Activated CD8-positive, alpha-beta T cell treated with anti-CD3 and anti-CD28 coated beads for 36 hours (primary cell): ENCODE measurements around the gene C20orf144. TPM values are rescaled to one million over a fixed set of nuclear protein-coding genes. Genes with fewer than 3 reads are reported as not detected.

Source experiments
- ATAC-seq: fragments of 200-7000 bp; cut with Tn5 transposase; one replicate; pipeline ENCODE4 v1.10.0; 2021; ENCODE audit warnings: mild to moderate bottlenecking, moderate library complexity
- CTCF ChIA-PET: fragments of 350-600 bp; sonication (Branson Sonifier 250); formaldehyde crosslinking; loops from one replicate; lab custom pipeline; 2021; ENCODE audit warnings: antibody characterized with exemption; lab: Charles Lee
- POLR2A ChIA-PET: fragments of 350-600 bp; sonication (Branson Sonifier 250); formaldehyde crosslinking; loops from one replicate; lab custom pipeline; 2021; ENCODE audit warnings: antibody characterized with exemption; lab: Charles Lee
- DNase-seq: peaks from one replicate; pipeline ENCODE4 v3.0.0-alpha.2; 2020
- H3K27ac Mint-ChIP-seq: one replicate; pipeline ENCODE4 v1.8.0; 2021; ENCODE audit warnings: mild to moderate bottlenecking, mixed read lengths
- H3K27me3 Mint-ChIP-seq: one replicate; pipeline ENCODE4 v1.8.0; 2021; ENCODE audit warnings: mixed read lengths
- H3K36me3 Mint-ChIP-seq: one replicate; pipeline ENCODE4 v1.8.0; 2021; ENCODE audit warnings: low read depth, mixed read lengths
- H3K4me1 Mint-ChIP-seq: one replicate; pipeline ENCODE4 v1.8.0; 2021; ENCODE audit warnings: low read depth, mixed read lengths
- H3K4me3 Mint-ChIP-seq: one replicate; pipeline ENCODE4 v1.8.0; 2021; ENCODE audit warnings: mild to moderate bottlenecking, moderate library complexity, mixed read lengths
- H3K9me3 Mint-ChIP-seq: one replicate; pipeline ENCODE4 v1.8.0; 2021; ENCODE audit warnings: mixed read lengths
- CTCF ChIP-seq: fragments of 200-600 bp; IDR thresholded peaks from one replicate; pipeline ENCODE4 v1.8.0; 2022; ENCODE audit warnings: antibody characterized with exemption, mild to moderate bottlenecking
- intact Hi-C: fragments of 100-400 bp; cut with micrococcal nuclease; formaldehyde crosslinking; loops from one replicate; pipeline ENCODE4 v1.10.0; 2022
- total RNA-seq, 2 experiments: library from RNA; stranded (reverse); gene quantifications; one replicate each; pipeline ENCODE4 v1.2.3, GENCODE V29; 2021

The C20orf144 gene
- total RNA-seq, 2 experiments from 2014 or later, result 0.29 to 0.36 TPM

GRCh38 chr20:33673114-33673409 is 10.9 kb downstream of the C20orf144 start:
- no peak for TF ChIP-seq CTCF
- ChIA-PET CTCF (interaction anchor here (2.5 kb wide), 1 partner anchor 12 kb away, joined by 6 read pairs; no protein-coding TSS in a partner anchor), POLR2A (interaction anchor here (1.4 to 15.4 kb wide), 3 partner anchors 7 to 230 kb away, joined by 4 to 262 read pairs (median 8); partner anchors contain the start of genes NECAB3 and SNTA1)
- ATAC-seq (no peak), DNase-seq (no peak)
- Mint-ChIP-seq H3K27me3 (no peaks in the 10 kb centered on the region), H3K9me3 (no peaks in the 10 kb centered on the region), H3K27ac (no peak overlapping the region), H3K36me3 (peaks cover 24% of the 10 kb centered on the region), H3K4me3 (peak overlapping the region; percentile 83), H3K4me1 (peaks cover 25% of the 10 kb centered on the region)
- intact Hi-C loops, result no loop called here

GRCh38 chr20:33673410-33674293 is 11.5 kb downstream of the C20orf144 start:
- Mint-ChIP-seq H3K36me3 (peaks cover 24% of the 10 kb centered on the region), H3K27ac (peak overlapping the region; percentile 78), H3K4me1 (peaks cover 26% of the 10 kb centered on the region), H3K9me3 (no peaks in the 10 kb centered on the region), H3K4me3 (peak overlapping the region; percentile 83), H3K27me3 (no peaks in the 10 kb centered on the region)
- intact Hi-C loops, result no loop called here
- peak; percentile 63 for ATAC-seq
- TF ChIP-seq CTCF, result no peak
- POLR2A ChIA-PET, result interaction anchor here (1.0 to 15.4 kb wide), 5 partner anchors 5 to 230 kb away, joined by 3 to 262 read pairs (median 8); partner anchors contain the start of genes ACTL10, C20orf144, NECAB3 and SNTA1
- DNase-seq, result peak; percentile 56
- CTCF ChIA-PET, result no interaction called here

GRCh38 chr20:33674294-33675135 is 12.4 kb downstream of the C20orf144 start, which contains the start of gene NECAB3:
TSS of gene NECAB3 (minus strand) at chr20:33674428. CDS start at chr20:33674352, 76 bp downstream.
- peaks cover 30% of the 10 kb centered on the region for H3K36me3 Mint-ChIP-seq
- H3K27ac Mint-ChIP-seq, result peak within 1 kb of the TSS; percentile 78
- H3K4me1 Mint-ChIP-seq, result peaks cover 31% of the 10 kb centered on the region
- intact Hi-C loops, result no loop called here
- DNase-seq (peak; percentile 68), ATAC-seq (peak; percentile 78)
- TF ChIP-seq CTCF, result no peak
- H3K27me3 Mint-ChIP-seq, result no peaks in the 10 kb centered on the region
- POLR2A ChIA-PET, result interaction anchor here (1.0 to 15.4 kb wide), 3 partner anchors 5 to 15 kb away, joined by 3 to 262 read pairs (median 262); partner anchors contain the start of genes ACTL10, C20orf144 and NECAB3
- CTCF ChIA-PET, result interaction anchor here (0.8 to 1.4 kb wide), 2 partner anchors 7 to 202 kb away, joined by 3 to 4 read pairs; partner anchors contain the start of gene ACTL10
- H3K4me3 Mint-ChIP-seq, result peak within 1 kb of the TSS; percentile 83
- H3K9me3 Mint-ChIP-seq, result no peaks in the 10 kb centered on the region

- peaks cover 37% of the 10 kb centered on the region for H3K36me3 Mint-ChIP-seq
- H3K9me3 Mint-ChIP-seq, result no peaks in the 10 kb centered on the region
- ATAC-seq, result no peak
- TF ChIP-seq CTCF, result no peak
- H3K27ac Mint-ChIP-seq, result peak overlapping the region; percentile 11
- no peak for DNase-seq
- CTCF ChIA-PET, result interaction anchor here (0.8 to 1.4 kb wide), 2 partner anchors 8 to 203 kb away, joined by 3 to 4 read pairs; partner anchors contain the start of gene ACTL10
- no peaks in the 10 kb centered on the region for H3K27me3 Mint-ChIP-seq
- H3K4me3 Mint-ChIP-seq, result peak overlapping the region; percentile 54
- intact Hi-C loops, result no loop called here
- POLR2A ChIA-PET, result interaction anchor here (0.8 to 15.4 kb wide), 4 partner anchors 4 to 19 kb away, joined by 3 to 262 read pairs (median 132); partner anchors contain the start of genes ACTL10, C20orf144 and NECAB3
- H3K4me1 Mint-ChIP-seq, result peaks cover 40% of the 10 kb centered on the region
Observed at GRCh38 chr20:33675136-33675959, 13.2 kb downstream of the C20orf144 start.
